Hepatocyte (in vitro differentiated cells): ENCODE measurements around the gene MICAL3.

Experiments used
- CTCF ChIP-seq: fragments of 200-600 bp; sonication (generic); IDR thresholded peaks from 2 replicates; pipeline ENCODE4 v1.5.1; 2016; ENCODE audit warnings: antibody characterized with exemption, mild to moderate bottlenecking; ENCODE audit not compliant: poor library complexity
- EZH2phosphoT487 ChIP-seq: fragments of 200-600 bp; sonication (generic); IDR thresholded peaks from one replicate; pipeline ENCODE4 v1.6.1; 2018; ENCODE audit warnings: antibody characterized with exemption, mild to moderate bottlenecking, low read depth, moderate library complexity; ENCODE audit not compliant: unreplicated experiment, severe bottlenecking

GRCh38 chr22:17845790-17846189, 178.6 kb downstream of the MICAL3 start:
- TF ChIP-seq CTCF (no peak), EZH2phosphoT487 (no peak)
